KMS-11 (cell line): ENCODE data around the gene GPR162.

Experiments
- H2AFZ ChIP-seq: fragments of 200-600 bp; sonication (generic); 2 replicates; pipeline ENCODE4 v1.6.1; 2016; ENCODE audit warnings: antibody characterized with exemption, mixed run types, low read depth
- H3K27ac ChIP-seq: fragments of 200-600 bp; sonication (generic); 2 replicates; pipeline ENCODE4 v1.6.1; 2016; ENCODE audit warnings: mild to moderate bottlenecking, mixed run types
- H3K27me3 ChIP-seq: fragments of 200-600 bp; sonication (generic); 2 replicates; pipeline ENCODE4 v1.6.1; 2017; ENCODE audit warnings: mild to moderate bottlenecking, low read depth, mixed run types, moderate library complexity; ENCODE audit not compliant: insufficient read depth
- H3K36me3 ChIP-seq: fragments of 200-600 bp; sonication (generic); 2 replicates; pipeline ENCODE4 v1.6.1; 2017; ENCODE audit warnings: mild to moderate bottlenecking, mixed run types; ENCODE audit not compliant: insufficient read depth
- H3K4me1 ChIP-seq: fragments of 200-600 bp; sonication (generic); 2 replicates; pipeline ENCODE4 v1.6.1; 2016; ENCODE audit warnings: mild to moderate bottlenecking, low read depth, mixed run types; ENCODE audit not compliant: poor library complexity, severe bottlenecking
- H3K4me2 ChIP-seq: fragments of 200-600 bp; sonication (generic); 2 replicates; pipeline ENCODE4 v1.7.0; 2016; ENCODE audit warnings: mild to moderate bottlenecking, mixed run types
- H3K4me3 ChIP-seq: fragments of 200-600 bp; sonication (generic); IDR thresholded peaks from 2 replicates; pipeline ENCODE4 v1.6.1; 2017; ENCODE audit warnings: low read depth, low read length, mixed read lengths; ENCODE audit not compliant: insufficient read depth
- H3K79me2 ChIP-seq: fragments of 200-600 bp; sonication (generic); 2 replicates; pipeline ENCODE4 v1.6.1; 2016; ENCODE audit warnings: low read depth, mixed run types; ENCODE audit not compliant: insufficient read depth
- H3K9ac ChIP-seq: fragments of 200-600 bp; sonication (generic); 2 replicates; pipeline ENCODE4 v1.6.1; 2016; ENCODE audit warnings: mild to moderate bottlenecking, mixed run types
- H4K20me1 ChIP-seq: fragments of 200-600 bp; sonication (generic); 2 replicates; pipeline ENCODE4 v1.6.1; 2016; ENCODE audit warnings: mild to moderate bottlenecking, mixed run types; ENCODE audit not compliant: insufficient read depth
- TF ChIP-seq, protein P1 (sequence below): fragments of 200-600 bp; sonication (generic); conservative IDR thresholded peaks from 2 replicates; pipeline ENCODE4 v1.6.1; 2017; ENCODE audit warnings: low read depth, mild to moderate bottlenecking, antibody characterized with exemption, low read length, moderate library complexity, mixed read lengths

The GPR162 gene

GRCh38 chr12:6799147-6799546 is 22.5 kb upstream of the GPR162 start:
- H2AFZ ChIP-seq = no peak overlapping the region
- TF ChIP-seq, protein P1, sequence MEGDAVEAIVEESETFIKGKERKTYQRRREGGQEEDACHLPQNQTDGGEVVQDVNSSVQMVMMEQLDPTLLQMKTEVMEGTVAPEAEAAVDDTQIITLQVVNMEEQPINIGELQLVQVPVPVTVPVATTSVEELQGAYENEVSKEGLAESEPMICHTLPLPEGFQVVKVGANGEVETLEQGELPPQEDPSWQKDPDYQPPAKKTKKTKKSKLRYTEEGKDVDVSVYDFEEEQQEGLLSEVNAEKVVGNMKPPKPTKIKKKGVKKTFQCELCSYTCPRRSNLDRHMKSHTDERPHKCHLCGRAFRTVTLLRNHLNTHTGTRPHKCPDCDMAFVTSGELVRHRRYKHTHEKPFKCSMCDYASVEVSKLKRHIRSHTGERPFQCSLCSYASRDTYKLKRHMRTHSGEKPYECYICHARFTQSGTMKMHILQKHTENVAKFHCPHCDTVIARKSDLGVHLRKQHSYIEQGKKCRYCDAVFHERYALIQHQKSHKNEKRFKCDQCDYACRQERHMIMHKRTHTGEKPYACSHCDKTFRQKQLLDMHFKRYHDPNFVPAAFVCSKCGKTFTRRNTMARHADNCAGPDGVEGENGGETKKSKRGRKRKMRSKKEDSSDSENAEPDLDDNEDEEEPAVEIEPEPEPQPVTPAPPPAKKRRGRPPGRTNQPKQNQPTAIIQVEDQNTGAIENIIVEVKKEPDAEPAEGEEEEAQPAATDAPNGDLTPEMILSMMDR = no peak
- no peak overlapping the region for H3K27ac ChIP-seq
- H4K20me1 ChIP-seq = no peaks in the 10 kb centered on the region
- H3K79me2 ChIP-seq = no peaks in the 10 kb centered on the region
- H3K4me1 ChIP-seq = no peaks in the 10 kb centered on the region
- H3K9ac ChIP-seq = no peak overlapping the region
- H3K36me3 ChIP-seq = no peaks in the 10 kb centered on the region
- no peak overlapping the region for H3K4me2 ChIP-seq
- H3K27me3 ChIP-seq = no peaks in the 10 kb centered on the region
- H3K4me3 ChIP-seq = no peak overlapping the region

- Histone ChIP-seq H2AFZ (no peak overlapping the region), H3K4me3 (no peak overlapping the region), H3K79me2 (no peaks in the 10 kb centered on the region), H3K36me3 (no peaks in the 10 kb centered on the region), H4K20me1 (no peaks in the 10 kb centered on the region), H3K9ac (no peak overlapping the region), H3K27me3 (no peaks in the 10 kb centered on the region), H3K27ac (no peak overlapping the region), H3K4me1 (no peaks in the 10 kb centered on the region), H3K4me2 (no peak overlapping the region)
- TF ChIP-seq, protein P1 = no peak
These were observed 14.5 kb upstream of the GPR162 start for GRCh38 chr12:6807170-6807569.

- TF ChIP-seq, protein P1 = no peak
- Histone ChIP-seq H3K4me2 (no peak overlapping the region), H3K4me3 (no peak overlapping the region), H3K27ac (no peak overlapping the region), H3K9ac (no peak overlapping the region), H4K20me1 (no peaks in the 10 kb centered on the region), H3K79me2 (no peaks in the 10 kb centered on the region), H3K36me3 (no peaks in the 10 kb centered on the region), H3K27me3 (no peaks in the 10 kb centered on the region), H2AFZ (no peak overlapping the region), H3K4me1 (no peaks in the 10 kb centered on the region)
These were observed 12.6 kb upstream of the GPR162 start for GRCh38 chr12:6809056-6809455.

- Histone ChIP-seq H2AFZ (no peak overlapping the region), H3K9ac (no peak overlapping the region), H3K27ac (no peak overlapping the region)
These were observed 10.9 kb upstream of the GPR162 start for GRCh38 chr12:6810758-6811157.

More at GRCh38 chr12:6810758-6811157, 10.9 kb upstream of the GPR162 start:
- TF ChIP-seq, protein P1 = no peak
- Histone ChIP-seq H3K36me3 (no peaks in the 10 kb centered on the region), H3K4me2 (no peak overlapping the region), H4K20me1 (no peaks in the 10 kb centered on the region), H3K27me3 (peaks cover 4% of the 10 kb centered on the region; the same call in 1 of the 2 replicates), H3K79me2 (no peaks in the 10 kb centered on the region), H3K4me3 (no peak overlapping the region), H3K4me1 (no peaks in the 10 kb centered on the region)
